GM18511 (cell line): ENCODE data around the gene HSDL2.
"Not testable (repeated sequence)": the region's sequence is repeated elsewhere in the genome, so short reads cannot be mapped to it uniquely, and the experiment has no call there.

ENCODE experiments used
- ATAC-seq: cut with Tn5 transposase; IDR thresholded peaks from one replicate; pipeline ENCODE4 v1.9.1; 2021; ENCODE audit warnings: mild to moderate bottlenecking, moderate library complexity; ENCODE audit not compliant: unreplicated experiment

HSDL2 gene

DNA sequence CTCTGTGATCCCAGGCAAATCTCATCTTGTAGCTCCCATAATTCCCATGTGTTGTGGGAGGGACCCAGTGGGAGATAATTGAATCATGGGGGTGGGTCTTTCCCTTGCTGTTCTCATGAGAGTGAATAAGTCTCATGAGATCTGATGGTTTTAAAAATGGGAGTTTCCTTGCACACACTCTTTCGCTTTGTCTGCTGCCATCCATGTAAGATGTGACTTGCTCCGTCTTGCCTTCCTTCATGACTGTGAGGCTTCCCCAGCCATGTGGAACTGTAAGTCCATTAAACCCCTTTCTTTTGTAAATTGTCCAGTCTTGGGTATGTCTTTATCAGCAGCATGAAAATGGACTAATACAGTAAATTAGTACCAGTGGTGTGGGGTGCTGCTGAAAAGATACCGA is 14.7 kb upstream of the HSDL2 start:
- ATAC-seq = not testable (repeated sequence)

DNA sequence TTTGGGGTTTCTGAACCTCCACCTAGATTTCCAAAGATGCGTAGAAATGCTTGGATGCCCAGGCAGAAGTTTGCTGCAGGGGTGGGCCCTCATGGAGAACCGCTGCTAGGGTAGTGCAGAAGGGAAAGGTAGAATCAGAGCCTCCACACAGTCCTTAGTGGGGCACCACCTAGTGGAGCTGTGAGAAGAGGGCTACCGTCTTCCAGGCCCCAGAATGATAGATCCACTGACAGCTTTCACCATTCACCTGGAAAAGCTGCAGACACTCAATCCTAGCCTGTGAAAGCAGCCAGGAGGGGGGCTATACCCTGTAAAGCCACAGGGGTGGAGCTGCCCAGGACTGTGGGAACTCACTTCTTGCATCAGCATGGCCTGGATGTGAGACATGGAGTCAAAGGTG is 13.3 kb upstream of the HSDL2 start:
- no peak for ATAC-seq

GRCh38 chr9:112367465-112367864 is 12.4 kb upstream of the HSDL2 start:
- no peak for ATAC-seq

- no peak for ATAC-seq
Measured at GRCh38 chr9:112369817-112370216, 10.1 kb upstream of the HSDL2 start.

DNA sequence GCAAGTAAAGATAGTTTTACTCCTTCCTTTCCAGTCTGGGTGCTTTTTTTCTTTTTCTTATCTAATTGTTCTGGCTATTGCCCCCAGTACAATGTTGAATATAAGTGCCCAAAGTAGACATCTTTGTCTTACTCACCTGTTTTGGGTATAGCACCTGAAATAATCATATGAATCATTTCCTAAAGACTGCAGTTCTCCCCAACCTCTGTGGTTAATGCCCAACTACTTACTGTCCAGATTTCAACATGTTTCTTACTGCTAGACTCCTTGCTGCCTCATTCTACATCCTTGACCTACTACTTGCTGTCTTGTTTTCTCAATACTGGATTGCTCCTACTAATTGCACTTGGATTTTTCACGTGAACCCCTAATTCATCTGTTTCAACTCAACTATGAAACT is 8.8 kb upstream of the HSDL2 start:
- ATAC-seq = no peak

DNA sequence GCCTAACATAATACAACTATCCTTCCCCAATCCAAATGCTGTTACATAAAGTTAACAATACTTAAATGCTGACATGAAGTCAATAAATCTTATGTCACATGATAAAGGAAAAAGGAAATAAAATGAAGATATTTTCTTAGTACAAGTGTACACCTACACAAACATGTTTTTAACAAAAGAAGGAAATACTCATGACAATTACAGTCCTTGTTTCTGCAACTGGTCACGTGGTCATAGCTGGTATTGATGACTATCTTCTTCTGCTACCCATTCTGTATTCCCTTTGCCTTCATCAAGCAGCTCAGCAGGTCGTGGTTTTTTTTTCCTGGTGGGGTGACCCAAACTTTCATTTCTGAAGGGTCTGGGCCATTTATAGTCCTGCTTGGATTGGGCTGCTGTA is 6.2 kb upstream of the HSDL2 start:
- not testable (repeated sequence) for ATAC-seq

DNA sequence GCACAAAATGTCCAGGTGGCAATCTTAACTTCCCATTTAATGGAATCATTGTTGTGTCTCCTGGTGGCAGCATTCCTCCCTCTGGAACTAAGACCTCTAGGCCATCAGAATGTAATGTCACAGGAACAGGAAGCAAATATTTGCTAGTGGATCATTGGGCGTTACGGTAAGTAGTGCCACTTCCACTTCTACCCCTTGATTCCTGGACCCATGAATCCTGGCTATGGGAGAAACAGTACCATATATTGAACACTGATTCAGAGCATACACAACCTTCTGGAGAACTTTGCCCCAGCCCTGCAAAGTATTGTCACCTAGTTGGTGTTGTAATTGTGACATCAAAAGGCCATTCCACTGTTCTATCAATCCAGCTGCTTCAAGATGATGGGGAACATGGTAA is 5.7 kb upstream of the HSDL2 start:
- not testable (repeated sequence) for ATAC-seq

DNA sequence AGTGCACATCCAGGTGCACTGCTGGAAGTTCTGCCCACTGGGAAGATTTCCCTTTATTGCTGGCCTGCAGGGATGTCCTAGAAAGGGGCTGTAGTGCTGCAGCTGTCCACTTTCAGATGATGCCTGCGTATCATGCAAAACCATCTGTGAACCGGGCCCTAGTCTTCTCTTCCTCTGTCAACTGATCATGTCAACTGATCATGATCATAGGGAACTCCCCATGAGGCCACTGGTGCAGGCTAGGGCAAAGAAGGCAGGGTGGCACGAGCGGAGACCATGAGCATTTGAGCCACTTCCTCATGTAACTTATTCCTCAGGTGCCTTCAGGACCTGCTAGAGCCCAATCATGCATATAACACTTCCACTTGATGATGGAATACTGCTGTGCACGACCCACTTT is 4.5 kb upstream of the HSDL2 start:
- no peak for ATAC-seq

DNA sequence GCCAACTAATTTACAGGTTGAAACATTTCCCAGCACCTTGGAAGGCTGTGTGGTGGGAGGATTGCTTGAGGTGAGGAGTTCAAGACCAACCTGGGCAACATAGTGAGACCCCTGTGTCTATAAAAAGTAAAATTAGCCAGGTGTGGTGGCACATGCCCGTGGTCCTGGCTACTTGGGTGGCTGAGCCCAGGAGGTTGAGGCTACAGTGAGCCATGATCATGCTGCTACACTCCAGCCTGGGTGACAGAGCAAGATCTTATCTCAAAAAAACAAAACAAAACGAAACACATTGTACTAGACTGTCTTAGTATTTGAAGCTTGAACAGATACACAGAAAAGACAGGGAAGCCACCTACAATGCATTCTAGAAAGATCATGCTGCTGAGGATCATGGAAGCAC is 2.8 kb upstream of the HSDL2 start:
- no peak for ATAC-seq

- no peak for ATAC-seq
Measured at GRCh38 chr9:112377684-112378327, 2.1 kb upstream of the HSDL2 start.

- peak; percentile 21 for ATAC-seq
Measured at GRCh38 chr9:112378328-112379176, 1.4 kb upstream of the HSDL2 start.

GRCh38 chr9:112379177-112380101 is 469 bp upstream of the HSDL2 start:
- ATAC-seq = peak; percentile 83

DNA sequence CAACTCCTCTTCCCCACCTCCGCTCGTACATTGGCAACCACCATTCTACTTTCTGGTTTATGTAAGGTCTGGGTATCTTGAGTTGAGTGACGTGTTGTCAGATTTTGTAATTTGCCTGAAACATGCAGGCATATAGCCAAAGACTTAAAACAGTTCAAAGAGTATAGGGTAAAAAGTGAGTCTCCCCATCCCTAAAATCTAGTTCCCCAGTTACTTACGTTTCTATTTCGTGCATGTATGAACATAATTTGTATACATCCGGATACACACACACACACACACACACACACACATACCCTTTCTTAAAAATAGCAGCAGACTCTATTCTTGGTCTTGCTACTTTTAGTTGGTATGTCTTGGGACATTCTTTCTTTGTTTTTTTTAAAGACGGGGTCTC is 915 bp downstream of the HSDL2 start:
- ATAC-seq = no peak

DNA sequence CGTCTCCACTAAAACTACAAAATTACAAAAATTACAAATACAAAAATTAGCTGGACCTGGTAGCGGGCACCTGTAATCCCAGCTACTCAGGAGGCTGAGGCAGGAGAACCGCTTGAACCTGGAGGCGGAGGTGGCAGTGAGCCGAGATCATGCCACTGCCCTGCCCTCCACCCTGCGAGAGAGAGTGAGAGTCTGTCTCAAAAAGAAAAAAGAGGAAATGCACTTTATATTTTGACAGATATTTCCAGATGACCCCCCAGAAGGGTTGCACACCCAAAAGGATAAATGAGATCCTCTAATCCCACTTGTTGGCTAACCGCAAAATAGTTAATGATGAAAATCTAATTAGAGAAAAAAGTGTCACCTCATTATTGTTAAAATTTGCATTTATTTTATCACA is 2.2 kb downstream of the HSDL2 start:
- no peak for ATAC-seq

GRCh38 chr9:112382501-112383364 is 2.8 kb downstream of the HSDL2 start:
- no peak for ATAC-seq

DNA sequence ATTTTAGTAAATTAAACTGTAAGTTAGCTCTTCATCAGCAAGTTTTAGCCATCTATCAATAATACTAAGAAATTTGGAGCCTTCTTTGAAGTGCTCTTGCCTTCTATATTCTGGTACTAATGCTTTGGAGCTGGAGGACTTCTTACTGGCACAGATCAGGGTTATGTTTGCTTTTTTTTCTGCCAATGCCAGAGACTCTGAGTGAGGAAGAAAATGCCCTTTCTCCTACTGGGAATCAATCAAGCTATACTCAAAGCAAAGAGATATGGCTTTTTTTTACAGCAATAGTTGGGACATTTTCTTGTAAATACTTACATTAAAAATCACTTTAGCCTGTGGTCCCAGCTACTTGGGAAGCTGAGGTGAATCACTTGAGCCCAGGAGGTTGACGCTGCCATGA is 4.3 kb downstream of the HSDL2 start:
- ATAC-seq = no peak

DNA sequence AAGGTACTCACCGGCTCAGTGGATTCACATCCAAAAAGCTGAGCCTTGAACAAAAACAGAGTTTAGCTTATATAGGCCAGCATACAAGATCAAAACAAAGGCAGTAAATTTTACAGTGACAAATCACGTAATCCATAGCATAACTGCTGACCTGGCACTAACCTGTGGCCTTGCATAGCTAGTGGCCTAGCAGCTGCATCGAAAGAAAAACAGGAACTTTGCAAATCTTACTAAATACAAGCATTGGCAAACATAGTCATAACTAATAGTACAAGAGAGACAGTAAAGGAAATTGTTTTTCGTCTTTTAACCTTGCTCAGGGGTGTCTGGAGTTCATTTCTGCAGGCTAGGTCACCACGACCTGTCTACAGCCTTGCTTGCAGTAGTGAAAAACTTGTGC is 4.8 kb downstream of the HSDL2 start:
- no peak for ATAC-seq

DNA sequence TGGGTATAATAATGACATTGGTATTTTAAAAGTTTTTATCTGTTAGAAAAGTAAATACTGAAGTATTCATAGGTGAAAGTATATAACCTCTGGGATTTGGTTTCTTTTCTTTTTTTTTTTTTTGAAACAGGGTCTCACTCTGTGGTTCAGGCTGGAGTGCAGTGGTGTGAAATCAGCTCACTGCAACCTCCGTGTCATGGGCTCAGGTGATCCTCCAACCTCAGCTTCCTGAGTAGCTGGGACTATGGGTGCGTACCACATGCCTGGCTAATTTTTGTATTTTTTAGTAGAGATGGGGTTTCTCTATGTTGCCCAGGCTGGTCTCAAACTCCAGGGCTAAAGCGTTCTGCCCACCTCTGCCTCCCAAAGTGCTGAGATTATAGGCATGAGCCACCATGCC is 7.2 kb downstream of the HSDL2 start:
- ATAC-seq = no peak

DNA sequence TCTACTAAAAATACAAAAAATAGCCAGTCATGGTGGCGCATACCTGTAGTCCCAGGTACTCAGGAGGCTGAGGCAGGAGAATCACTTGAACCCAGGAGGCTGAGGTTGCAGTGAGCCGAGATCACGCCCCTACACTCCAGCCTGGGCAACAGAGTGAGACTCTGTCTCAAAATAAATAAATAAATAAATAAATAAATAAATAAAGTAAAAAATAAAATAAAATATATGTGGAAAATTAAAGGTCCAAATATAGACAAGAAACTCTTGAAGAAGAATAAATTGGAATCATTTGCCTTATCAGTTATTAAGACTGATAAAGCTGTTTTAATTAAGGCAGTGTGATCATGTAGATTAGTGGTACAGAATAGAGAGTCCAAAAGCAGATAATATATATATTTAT is 10.0 kb downstream of the HSDL2 start:
- not testable (repeated sequence) for ATAC-seq

DNA sequence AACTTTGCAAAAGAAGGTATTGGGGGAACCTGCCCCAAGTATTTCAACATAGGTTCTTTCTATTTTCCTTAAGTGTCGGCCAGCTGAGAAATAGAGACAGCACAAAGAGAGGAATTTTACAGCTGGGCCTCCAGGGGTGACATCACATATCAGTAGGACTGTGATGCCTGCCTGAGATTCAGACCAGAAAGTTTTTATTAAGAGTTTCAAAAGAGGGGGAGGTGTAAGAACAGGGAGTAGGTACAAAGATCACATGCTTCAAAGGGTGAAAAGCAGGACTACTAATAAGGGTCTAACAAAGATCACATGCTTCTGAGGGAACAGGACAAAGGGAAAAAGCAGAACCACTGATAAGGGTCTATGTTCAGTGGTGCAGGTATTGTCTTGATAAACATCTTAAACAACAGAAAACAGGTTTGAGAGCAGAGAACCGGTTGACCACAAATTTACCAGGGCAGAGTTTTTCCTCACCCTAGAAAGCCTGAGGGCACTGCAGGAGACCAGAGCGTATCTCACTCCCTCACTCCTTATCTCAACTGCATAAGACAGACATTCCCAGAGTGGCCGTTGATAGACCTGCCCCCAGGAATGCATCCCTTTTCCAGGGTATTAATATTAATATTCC is 12.1 kb downstream of the HSDL2 start:
- ATAC-seq = not testable (repeated sequence)
